ENCODE results near the gene VWA3A.
A peak's percentile ranks its signal among the peaks of the same experiment; 100 is the strongest.
"Not testable (repeated sequence)": the region's sequence is repeated elsewhere in the genome, so short reads cannot be mapped to it uniquely, and the experiment has no call there.

Gene VWA3A

DNA sequence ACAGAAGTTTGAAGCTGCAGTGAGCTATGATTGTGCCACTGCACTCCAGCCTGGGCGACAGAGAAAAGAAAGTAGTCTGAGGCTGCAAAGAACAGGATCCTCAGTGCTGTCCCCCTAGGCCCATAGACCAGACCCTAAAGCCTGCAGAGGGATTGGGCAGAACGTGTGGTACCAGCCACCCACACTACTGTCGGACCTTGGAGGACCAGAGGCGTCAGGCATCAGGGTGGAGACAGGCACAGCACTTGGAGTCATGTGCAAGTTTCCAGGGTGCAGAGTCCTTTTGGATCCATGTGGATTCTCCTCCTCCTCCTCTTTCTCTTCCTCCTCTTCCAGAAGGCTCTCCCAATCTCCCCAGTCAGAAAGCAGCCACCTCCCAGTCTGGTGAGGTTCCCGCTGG, 72.1 kb downstream of the VWA3A start:
- Mint-ChIP-seq H3K4me1 (peaks cover 0 to 2% of the 10 kb centered on the region in 2 donors), H3K9me3 (peaks cover 3 to 6% of the 10 kb centered on the region in 2 donors), H3K27ac (no peak overlapping the region), H3K27me3 (peaks cover 8 to 23% of the 10 kb centered on the region in 2 donors), H3K36me3 (peaks cover 0 to 2% of the 10 kb centered on the region in 2 donors), H3K4me3 (no peak overlapping the region)
- DNase-seq (no peak), ATAC-seq (replicated peaks) (no peak)

DNA sequence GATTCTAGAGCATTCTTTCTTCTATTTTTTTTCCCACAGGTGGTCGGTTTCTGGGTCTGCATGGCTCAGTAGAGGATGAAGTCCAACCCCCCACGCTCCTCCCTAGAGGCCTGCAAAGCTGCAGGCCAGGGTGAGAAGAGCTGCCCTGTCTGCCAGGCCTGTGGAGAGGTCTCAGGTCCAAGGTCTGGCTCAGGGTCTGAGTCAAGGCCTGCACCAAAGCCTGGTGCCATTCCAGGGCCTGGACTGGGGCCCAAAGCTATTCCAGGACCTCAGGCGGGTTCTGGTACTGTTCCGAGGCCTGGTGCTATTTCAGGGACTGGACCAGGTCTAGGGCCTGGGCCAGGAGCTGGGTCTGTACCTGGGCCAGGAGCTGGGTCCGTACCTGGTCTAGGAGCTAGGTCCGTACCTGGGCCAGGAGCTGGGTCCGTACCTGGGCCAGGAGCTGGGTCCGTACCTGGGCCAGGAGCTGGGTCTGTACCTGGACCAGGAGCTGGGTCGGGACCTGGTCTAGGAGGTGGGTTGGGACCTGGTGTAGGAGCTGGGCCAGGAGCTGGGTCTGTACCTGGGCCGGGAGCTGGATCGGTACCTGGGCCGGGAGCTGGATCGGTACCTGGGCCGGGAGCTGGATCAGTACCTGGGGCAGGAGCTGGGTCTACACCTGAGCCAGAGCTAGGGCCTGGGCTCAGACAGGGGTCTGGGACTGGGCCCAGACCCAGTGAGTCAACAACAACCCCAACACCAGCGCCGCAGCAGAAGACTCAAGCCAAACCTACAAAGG, 73.4 kb downstream of the VWA3A start:
- peaks cover 0 to 2% of the 10 kb centered on the region in 2 donors for H3K4me1 Mint-ChIP-seq
- DNase-seq (no peak), ATAC-seq (replicated peaks) (no peak)
- peaks cover 0 to 2% of the 10 kb centered on the region in 2 donors for H3K36me3 Mint-ChIP-seq
- H3K27ac Mint-ChIP-seq = no peak overlapping the region
- peaks cover 3 to 6% of the 10 kb centered on the region in 2 donors for H3K9me3 Mint-ChIP-seq
- no peak overlapping the region for H3K4me3 Mint-ChIP-seq
- H3K27me3 Mint-ChIP-seq = peaks cover 8 to 15% of the 10 kb centered on the region in 2 donors

DNA sequence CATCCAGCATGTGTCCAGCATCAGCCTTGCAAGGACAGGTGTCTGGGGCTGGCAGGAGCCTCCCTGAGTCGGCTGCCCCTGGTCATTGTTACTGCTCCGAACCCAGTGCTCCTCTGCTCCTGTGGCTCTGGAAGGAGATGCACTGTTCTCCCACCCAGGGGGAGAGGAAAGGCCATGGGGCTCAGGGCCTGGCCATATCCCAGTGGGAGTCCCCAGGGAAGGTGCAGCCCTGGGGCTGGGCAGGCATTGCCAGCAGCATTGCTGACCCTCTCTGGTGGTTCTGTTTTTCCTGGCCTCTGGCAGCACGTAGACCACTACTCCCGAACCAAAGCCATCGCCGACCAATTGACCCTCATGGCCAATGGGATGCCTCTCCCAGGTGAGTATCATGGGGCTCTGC, 79.6 kb downstream of the VWA3A start:
- no peak for ATAC-seq (replicated peaks)
- DNase-seq = no peak
- Mint-ChIP-seq H3K9me3 (no peaks in the 10 kb centered on the region), H3K36me3 (no peaks in the 10 kb centered on the region), H3K4me1 (peaks cover 0 to 4% of the 10 kb centered on the region in 2 donors), H3K27me3 (no peaks in the 10 kb centered on the region), H3K27ac (no peak overlapping the region), H3K4me3 (no peak overlapping the region)

DNA sequence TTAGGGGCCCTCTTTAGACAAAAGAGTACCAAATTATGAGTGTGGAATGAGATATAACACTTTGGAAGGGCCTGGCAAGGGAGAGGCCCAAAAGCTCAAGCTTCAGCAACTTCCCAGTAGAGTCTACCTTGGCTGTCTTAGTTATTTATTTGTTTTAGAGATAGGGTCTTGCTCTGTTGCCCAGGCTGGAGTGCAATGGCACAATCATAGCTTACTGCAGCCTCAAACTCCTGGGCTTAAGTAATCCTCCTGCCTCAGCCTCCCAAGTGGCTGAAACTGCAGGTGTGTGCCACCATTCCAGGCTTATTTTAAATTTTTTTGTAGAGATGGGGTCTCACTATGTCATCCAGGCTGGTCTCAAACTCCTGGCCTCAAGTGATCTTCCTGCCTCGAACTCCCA, 80.3 kb downstream of the VWA3A start:
- not testable (repeated sequence) for H3K36me3 Mint-ChIP-seq; H3K4me1 Mint-ChIP-seq; H3K27me3 Mint-ChIP-seq; H3K4me3 Mint-ChIP-seq; H3K9me3 Mint-ChIP-seq; ATAC-seq (replicated peaks); DNase-seq; H3K27ac Mint-ChIP-seq

DNA sequence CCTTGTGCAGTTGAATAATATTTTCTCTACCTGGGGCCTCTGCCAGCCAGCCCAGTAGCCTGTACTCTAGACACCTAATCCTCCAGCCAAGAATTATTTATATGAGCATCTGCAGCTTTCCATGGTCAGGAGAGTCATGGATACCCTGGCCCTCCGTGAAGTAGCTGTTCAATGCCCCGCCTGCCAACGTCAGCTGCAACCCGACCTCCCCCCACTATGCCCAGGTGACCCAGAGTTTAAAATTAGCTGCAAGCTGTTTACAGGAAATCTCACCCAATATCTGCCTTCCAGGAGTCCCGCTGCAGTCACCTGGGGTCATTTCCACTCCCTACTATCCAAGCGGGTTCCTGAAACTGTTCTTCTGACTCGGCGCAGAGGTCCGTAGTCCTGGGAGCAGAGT, 82.3 kb downstream of the VWA3A start:
- no peak for DNase-seq
- Mint-ChIP-seq H3K4me3 (no peak overlapping the region), H3K27ac (no peak overlapping the region), H3K9me3 (no peaks in the 10 kb centered on the region), H3K36me3 (no peaks in the 10 kb centered on the region), H3K4me1 (peaks cover 0 to 4% of the 10 kb centered on the region in 2 donors), H3K27me3 (no peaks in the 10 kb centered on the region)
- no peak for ATAC-seq (replicated peaks)

DNA sequence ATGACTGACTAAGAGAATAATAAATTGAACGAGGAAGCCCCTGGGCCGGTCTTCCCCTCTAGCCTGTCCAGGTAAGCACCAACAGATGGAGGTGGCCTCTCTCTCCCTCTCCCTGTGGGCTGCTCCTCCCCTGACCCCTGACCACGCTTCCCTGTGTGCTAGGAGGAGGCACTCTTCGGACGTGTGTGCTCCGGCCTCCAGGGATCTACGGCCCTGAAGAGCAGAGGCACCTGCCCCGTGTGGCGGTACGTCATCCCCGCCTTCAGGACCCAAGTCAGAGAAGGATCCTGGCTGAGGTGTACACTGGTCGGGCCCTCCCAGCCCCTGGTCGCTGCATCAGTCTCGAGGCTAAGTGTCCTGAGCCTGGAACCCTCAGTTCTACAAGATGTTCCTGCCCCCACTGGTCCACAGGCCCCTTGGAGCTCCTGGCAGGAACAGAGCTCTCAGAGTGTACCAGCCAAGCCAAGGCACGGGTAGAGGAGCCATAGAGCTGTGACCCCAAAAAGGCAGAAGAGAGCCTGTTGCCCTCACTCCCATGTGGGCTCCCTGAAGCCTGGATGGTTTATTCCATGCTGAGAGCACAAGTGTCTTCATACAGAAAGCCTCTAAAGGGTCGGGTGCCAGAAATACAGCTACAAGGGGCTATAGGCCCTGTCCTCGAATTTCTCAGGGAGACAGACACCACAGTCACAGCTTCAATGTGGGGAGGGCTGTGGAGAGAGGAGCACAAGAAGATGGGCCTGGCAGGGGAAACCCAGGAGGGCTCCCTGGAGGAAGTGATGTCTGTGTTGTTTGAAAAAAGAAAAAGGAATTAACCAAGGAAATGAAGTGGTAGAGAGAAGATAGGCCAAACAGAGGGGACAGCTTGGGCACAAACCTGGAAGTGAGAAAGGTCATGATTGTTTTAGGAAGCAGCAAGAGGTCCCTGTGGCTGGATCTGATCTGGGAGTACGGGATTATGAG, 85.9 kb downstream of the VWA3A start:
- H3K27me3 Mint-ChIP-seq = no peaks in the 10 kb centered on the region
- H3K4me3 Mint-ChIP-seq = no peak overlapping the region
- ATAC-seq (replicated peaks) (no peak), DNase-seq (no peak)
- peaks cover 0 to 4% of the 10 kb centered on the region in 2 donors for H3K4me1 Mint-ChIP-seq
- H3K27ac Mint-ChIP-seq = no peak overlapping the region
- H3K9me3 Mint-ChIP-seq = no peaks in the 10 kb centered on the region
- H3K36me3 Mint-ChIP-seq = peaks cover 0 to 3% of the 10 kb centered on the region in 2 donors

DNA sequence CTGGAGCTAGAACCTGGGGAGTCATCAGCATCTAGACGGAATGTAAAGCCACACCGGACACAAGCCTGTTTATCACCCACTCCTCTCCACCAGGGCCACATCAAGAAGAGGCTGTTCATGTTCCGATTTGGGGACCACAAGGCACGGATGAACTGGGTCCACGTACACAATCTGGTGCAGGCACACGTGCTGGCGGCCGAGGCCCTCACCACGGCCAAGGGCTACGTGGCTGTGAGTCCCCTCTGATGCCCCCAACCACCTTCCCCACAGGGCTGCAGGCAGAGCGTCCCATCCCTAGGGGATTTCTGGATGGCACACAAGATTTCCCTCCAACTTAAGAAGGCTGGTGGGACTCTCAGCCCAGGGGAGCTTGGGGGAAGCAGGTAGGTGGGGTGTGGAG, 89.1 kb downstream of the VWA3A start:
- H3K27me3 Mint-ChIP-seq = no peaks in the 10 kb centered on the region
- H3K4me1 Mint-ChIP-seq = no peaks in the 10 kb centered on the region
- ATAC-seq (replicated peaks) = no peak
- H3K27ac Mint-ChIP-seq = no peak overlapping the region
- peaks cover 0 to 4% of the 10 kb centered on the region in 2 donors for H3K36me3 Mint-ChIP-seq
- H3K4me3 Mint-ChIP-seq = no peak overlapping the region
- H3K9me3 Mint-ChIP-seq = no peaks in the 10 kb centered on the region
- no peak for DNase-seq

DNA sequence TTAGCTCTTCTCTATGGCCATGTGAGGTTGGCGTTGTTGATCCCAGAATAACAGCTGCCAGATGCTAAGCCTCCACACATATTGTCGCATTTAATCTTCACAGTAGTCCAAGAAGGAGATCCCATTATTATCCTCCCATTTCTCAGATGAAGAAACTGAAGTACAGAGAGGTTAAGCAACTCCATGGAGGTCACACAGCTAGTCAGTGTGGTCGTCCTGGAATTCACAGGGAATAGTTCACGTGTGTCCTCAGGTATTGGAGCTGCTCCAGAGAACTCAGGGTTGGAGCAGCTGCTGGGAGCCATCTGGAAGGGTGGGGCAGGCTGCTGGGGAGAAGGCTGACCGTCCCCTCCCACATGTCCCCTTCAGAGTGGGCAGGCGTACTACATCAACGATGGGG, 89.5 kb downstream of the VWA3A start:
- Mint-ChIP-seq H3K4me3 (no peak overlapping the region), H3K9me3 (no peaks in the 10 kb centered on the region), H3K4me1 (peaks cover 0 to 1% of the 10 kb centered on the region in 2 donors), H3K27ac (no peak overlapping the region), H3K36me3 (peaks cover 0 to 4% of the 10 kb centered on the region in 2 donors), H3K27me3 (no peaks in the 10 kb centered on the region)
- ATAC-seq (replicated peaks) (no peak), DNase-seq (no peak)

DNA sequence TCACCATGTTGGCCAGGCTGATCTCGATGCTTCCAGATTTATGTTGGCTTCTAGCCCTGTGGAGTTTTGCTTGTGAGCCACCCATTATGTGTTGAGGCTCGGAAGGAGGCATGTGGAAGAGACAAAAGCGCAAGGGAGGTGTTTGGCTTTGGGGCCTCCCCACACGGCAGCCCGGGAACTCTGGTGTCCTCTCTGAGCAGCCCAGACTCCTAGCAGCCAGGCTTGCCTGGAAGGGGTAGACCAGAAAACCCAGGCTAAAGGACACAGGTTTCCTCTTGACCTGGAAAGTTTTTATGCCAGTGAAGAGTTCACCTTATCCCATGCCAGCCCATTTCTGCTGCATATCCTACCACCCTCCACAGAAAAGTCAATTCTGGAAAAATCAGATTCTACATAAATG, 91.0 kb downstream of the VWA3A start:
- H3K27ac Mint-ChIP-seq = no peak overlapping the region
- ATAC-seq (replicated peaks) (no peak), DNase-seq (no peak)
- H3K9me3 Mint-ChIP-seq = no peaks in the 10 kb centered on the region
- H3K36me3 Mint-ChIP-seq = peaks cover 0 to 4% of the 10 kb centered on the region in 2 donors
- H3K4me3 Mint-ChIP-seq = no peak overlapping the region
- peaks cover 4 to 5% of the 10 kb centered on the region in 2 donors for H3K4me1 Mint-ChIP-seq
- H3K27me3 Mint-ChIP-seq = no peaks in the 10 kb centered on the region

DNA sequence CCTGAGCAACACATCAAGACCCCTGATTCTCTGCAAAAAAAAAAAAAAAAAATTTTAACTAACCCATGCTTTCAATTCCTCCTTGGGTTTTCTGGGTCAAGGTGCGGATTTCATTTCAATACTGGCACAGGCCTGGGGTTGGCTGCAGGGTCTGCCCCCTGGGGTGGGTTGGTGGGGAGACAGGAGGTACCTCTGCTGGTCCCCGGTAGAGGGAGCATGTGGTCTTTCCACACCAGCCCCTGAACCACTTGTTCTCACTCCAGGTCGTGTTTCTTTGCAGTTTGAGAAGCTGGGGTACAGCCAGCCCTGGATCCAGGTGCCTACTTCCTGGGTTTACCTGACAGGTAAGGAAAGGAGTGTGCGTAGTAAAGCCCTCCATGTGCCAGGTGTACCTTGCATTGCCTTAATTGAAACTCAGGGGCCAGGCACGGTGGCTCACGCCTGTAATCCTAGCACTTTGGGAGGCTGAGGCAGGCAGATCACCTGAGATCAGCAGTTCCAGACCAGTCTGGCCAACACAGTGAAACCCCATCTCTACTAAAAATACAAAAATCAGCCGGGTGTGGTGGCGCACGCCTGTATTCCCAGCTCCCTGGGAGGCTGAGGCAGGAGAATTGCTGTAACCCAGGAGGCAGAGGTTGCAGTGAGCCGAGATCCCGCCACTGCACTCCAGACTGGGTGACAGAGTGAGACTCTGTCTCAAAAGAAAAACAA, 91.7 kb downstream of the VWA3A start:
- ATAC-seq (replicated peaks) = peak in 1 of 2 donors; percentile 27

DNA sequence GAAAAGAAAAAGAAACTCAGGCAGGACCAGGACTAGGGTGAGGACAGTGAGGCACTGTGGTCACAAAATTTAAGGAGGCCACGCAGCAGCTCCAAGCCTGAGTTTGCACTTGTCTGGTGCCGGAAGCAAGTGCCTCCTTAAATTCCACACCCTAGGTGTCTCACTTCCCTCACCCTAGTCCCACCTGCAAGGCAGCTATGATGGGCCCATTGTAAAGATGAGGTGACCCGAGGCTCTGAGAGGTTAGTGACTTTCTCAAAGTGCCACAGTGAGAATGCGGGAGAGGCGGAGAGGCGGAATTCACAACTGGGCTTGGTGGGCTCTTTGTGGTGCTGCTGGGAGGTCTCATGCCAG, 92.3 kb downstream of the VWA3A start:
- Mint-ChIP-seq H3K4me1 (peaks cover 16 to 18% of the 10 kb centered on the region in 2 donors), H3K27me3 (no peaks in the 10 kb centered on the region), H3K9me3 (no peaks in the 10 kb centered on the region), H3K4me3 (no peak overlapping the region), H3K36me3 (peaks cover 0 to 4% of the 10 kb centered on the region in 2 donors), H3K27ac (no peak overlapping the region)
- DNase-seq = no peak
- no peak for ATAC-seq (replicated peaks)

More for the DNA sequence above, 91.7 kb downstream of the VWA3A start:
- peaks cover 0 to 4% of the 10 kb centered on the region in 2 donors for H3K36me3 Mint-ChIP-seq
- H3K4me1 Mint-ChIP-seq = peaks cover 11 to 12% of the 10 kb centered on the region in 2 donors
- H3K27ac Mint-ChIP-seq = no peak overlapping the region
- no peak for DNase-seq
- no peaks in the 10 kb centered on the region for H3K27me3 Mint-ChIP-seq
- no peak overlapping the region for H3K4me3 Mint-ChIP-seq
- H3K9me3 Mint-ChIP-seq = no peaks in the 10 kb centered on the region

DNA sequence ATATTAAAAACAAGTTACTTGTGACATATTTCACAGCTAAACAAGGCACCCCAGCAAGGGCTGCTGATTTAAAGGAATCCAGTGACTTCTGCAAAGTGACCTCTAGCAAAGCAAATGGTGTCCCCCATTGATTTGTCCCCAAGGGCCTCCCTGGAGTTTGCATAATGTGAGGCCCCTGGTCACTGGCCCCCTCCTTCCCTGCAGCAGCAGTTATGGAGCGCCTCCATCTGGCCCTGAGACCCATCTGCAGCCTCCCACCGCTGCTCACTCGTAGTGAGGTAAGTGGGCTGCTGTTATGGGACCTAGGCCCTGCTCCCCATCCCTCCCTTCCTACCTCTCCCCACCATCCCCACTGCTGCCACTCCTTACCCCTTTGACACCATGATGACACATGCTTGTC, 94.2 kb downstream of the VWA3A start:
- H3K4me1 Mint-ChIP-seq = peaks cover 20 to 23% of the 10 kb centered on the region in 2 donors
- no peak for ATAC-seq (replicated peaks)
- DNase-seq = no peak
- H3K9me3 Mint-ChIP-seq = no peaks in the 10 kb centered on the region
- H3K27me3 Mint-ChIP-seq = no peaks in the 10 kb centered on the region
- H3K36me3 Mint-ChIP-seq = peaks cover 0 to 4% of the 10 kb centered on the region in 2 donors
- H3K27ac Mint-ChIP-seq = no peak overlapping the region
- no peak overlapping the region for H3K4me3 Mint-ChIP-seq

DNA sequence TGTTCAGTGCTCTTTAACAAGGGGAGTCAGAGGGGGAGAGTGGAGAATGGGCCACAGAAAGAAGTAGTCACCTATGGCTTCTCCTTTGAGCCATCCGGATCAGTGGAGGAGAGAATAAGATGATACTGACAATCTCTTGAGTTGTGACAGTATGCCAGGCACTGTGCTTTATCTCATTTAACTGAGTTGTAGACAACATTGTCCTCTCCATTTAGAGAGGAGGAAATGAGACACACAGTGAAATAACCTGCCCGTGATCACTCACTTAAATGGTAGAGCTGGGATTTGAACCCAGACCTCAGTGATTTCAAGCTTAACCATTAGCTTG, 95.9 kb downstream of the VWA3A start:
- no peak overlapping the region for H3K27ac Mint-ChIP-seq
- H3K4me3 Mint-ChIP-seq = no peak overlapping the region
- DNase-seq (no peak), ATAC-seq (replicated peaks) (no peak)
- H3K36me3 Mint-ChIP-seq = peaks cover 0 to under 1% of the 10 kb centered on the region in 2 donors
- H3K9me3 Mint-ChIP-seq = no peaks in the 10 kb centered on the region
- peaks cover 29 to 36% of the 10 kb centered on the region in 2 donors for H3K4me1 Mint-ChIP-seq
- no peaks in the 10 kb centered on the region for H3K27me3 Mint-ChIP-seq
